ENCODE measurements around the gene KIF1C. TPM values are rescaled to one million over a fixed set of nuclear protein-coding genes. Genes with fewer than 3 reads are reported as not detected.

Gene KIF1C
- total RNA-seq, 2 experiments from 2014 or later: 35.5 to 37.3 TPM

- H3K36me3 Mint-ChIP-seq: peaks cover 17% of the 10 kb centered on the region
- no peak overlapping the region for H3K27ac Mint-ChIP-seq
- H3K9me3 Mint-ChIP-seq: no peaks in the 10 kb centered on the region
- POLR2A ChIA-PET: no interaction called here
- H3K4me1 Mint-ChIP-seq: peaks cover 7% of the 10 kb centered on the region
- ATAC-seq (ENCODE audit: low read depth) (no peak), DNase-seq (no peak)
- no peaks in the 10 kb centered on the region for H3K27me3 Mint-ChIP-seq
- H3K4me3 Mint-ChIP-seq: no peak overlapping the region
Measured at GRCh38 chr17:4959261-4959965, 38.3 kb upstream of the KIF1C start.

DNA sequence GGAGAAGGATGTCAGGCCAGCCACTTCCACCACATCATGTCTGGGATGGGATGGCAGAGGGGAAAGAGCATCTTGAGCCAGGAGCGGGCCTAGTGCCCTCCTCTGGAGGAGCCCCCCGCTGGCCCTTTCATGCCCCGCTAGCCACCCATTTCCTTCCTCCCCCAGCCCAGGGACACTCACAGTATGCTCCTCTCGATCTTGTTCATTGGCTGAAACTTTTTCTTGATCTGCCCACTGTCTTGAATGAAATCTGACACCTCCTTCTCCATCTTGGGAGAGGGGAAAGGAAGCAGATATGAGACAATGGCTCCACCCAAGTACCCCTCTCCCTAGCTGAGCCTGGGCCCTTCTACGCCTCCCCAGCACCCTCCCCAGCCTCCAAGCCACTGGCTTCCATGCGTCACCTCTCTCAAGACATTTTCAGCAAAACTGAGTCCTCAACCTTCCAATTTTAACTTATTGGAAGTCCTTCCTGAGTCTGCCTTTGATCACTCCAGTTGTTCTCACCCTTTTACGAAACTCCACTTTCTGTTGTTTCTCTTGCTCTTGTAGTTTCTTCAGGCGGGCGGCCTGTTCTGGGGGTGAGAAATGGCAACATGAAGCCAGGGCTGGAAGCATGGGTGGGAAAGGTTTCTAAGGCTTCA lies 37.3 kb upstream of the KIF1C start:
- ATAC-seq (ENCODE audit: low read depth) (no peak), DNase-seq (no peak)
- POLR2A ChIA-PET: interaction anchor here (1.8 kb wide), 1 partner anchor 21 kb away, joined by 4 read pairs; the partner anchor contains the start of genes RNF167 and SLC25A11
- Mint-ChIP-seq H3K4me3 (no peak overlapping the region), H3K4me1 (peaks cover 9% of the 10 kb centered on the region), H3K9me3 (no peaks in the 10 kb centered on the region), H3K36me3 (peaks cover 22% of the 10 kb centered on the region), H3K27me3 (no peaks in the 10 kb centered on the region), H3K27ac (no peak overlapping the region)

GRCh38 chr17:4965311-4965986 lies 32.3 kb upstream of the KIF1C start:
- peaks cover 11% of the 10 kb centered on the region for H3K4me1 Mint-ChIP-seq
- no peak for DNase-seq

GRCh38 chr17:4966844-4967538 lies 30.8 kb upstream of the KIF1C start:
- Mint-ChIP-seq H3K4me3 (no peak overlapping the region), H3K27ac (no peak overlapping the region), H3K27me3 (no peaks in the 10 kb centered on the region), H3K4me1 (peaks cover 17% of the 10 kb centered on the region), H3K36me3 (peaks cover 17% of the 10 kb centered on the region), H3K9me3 (no peaks in the 10 kb centered on the region)
- peak; percentile 76 for DNase-seq
- POLR2A ChIA-PET: interaction anchor here (0.8 to 9.3 kb wide), 15 partner anchors 10 to 112 kb away, joined by 3 to 441 read pairs (median 5); partner anchors contain the start of genes C17orf107, CAMTA2, CHRNE and ENO3
- ATAC-seq (ENCODE audit: low read depth): peak; percentile 91

More at GRCh38 chr17:4965311-4965986, 32.3 kb upstream of the KIF1C start:
- Mint-ChIP-seq H3K27me3 (no peaks in the 10 kb centered on the region), H3K36me3 (peaks cover 13% of the 10 kb centered on the region), H3K9me3 (no peaks in the 10 kb centered on the region), H3K27ac (peak overlapping the region; percentile 55), H3K4me3 (peak overlapping the region; percentile 20)
- ATAC-seq (ENCODE audit: low read depth): no peak
- POLR2A ChIA-PET: interaction anchor here (0.5 to 9.3 kb wide), 3 partner anchors 8 to 822 kb away, joined by 6 to 441 read pairs (median 17); partner anchors contain the start of genes CYB5D2, ENO3, PFN1 and RNF167

- H3K27ac Mint-ChIP-seq: no peak within 1 kb of the TSS
- H3K36me3 Mint-ChIP-seq: peaks cover 17% of the 10 kb centered on the region
- H3K4me1 Mint-ChIP-seq: peaks cover 17% of the 10 kb centered on the region
- DNase-seq: peak; percentile 96
- POLR2A ChIA-PET: interaction anchor here (0.8 to 9.3 kb wide), 17 partner anchors 11 to 257 kb away, joined by 3 to 441 read pairs (median 4); partner anchors contain the start of genes ARRB2, C17orf107, CAMTA2 and CHRNE
- ATAC-seq (ENCODE audit: low read depth): peak; percentile 62
- no peak within 1 kb of the TSS for H3K4me3 Mint-ChIP-seq
- no peaks in the 10 kb centered on the region for H3K27me3 Mint-ChIP-seq
- H3K9me3 Mint-ChIP-seq: no peaks in the 10 kb centered on the region
Measured at GRCh38 chr17:4967539-4968485, 29.9 kb upstream of the KIF1C start, which contains the start of gene SPAG7. TSS of gene SPAG7 (minus strand) at chr17:4967817. CDS start at chr17:4967804, 13 bp downstream.

DNA sequence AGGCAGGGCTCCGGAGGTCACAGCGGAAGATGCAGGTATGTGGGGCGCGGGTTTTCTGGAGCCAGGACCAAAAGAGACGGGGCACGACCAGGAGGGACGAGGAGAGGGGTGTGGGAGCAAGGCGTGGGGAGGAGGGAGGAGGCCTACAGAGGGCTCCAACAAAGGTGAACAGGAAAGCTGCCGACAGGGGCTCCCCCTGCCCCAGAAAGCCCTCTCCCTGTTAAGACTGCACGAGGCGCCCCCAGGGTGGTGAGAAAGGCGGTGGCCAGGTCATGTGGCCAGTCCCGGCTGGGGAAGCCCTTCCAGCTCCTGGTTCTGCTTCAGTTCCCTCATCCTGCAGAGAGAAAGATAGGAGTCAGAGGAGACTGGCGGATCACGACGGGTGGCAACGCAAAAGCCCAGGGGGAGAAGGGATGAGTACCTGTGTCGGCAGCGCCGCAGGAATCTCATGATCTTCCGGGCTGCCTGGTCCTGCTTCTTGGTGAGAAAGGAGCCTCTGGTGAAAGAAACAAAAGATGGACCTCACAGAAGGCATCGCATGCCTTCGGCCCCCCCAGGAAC lies 29.2 kb upstream of the KIF1C start:
- no peak overlapping the region for H3K27ac Mint-ChIP-seq
- no peaks in the 10 kb centered on the region for H3K9me3 Mint-ChIP-seq
- peaks cover 20% of the 10 kb centered on the region for H3K36me3 Mint-ChIP-seq
- ATAC-seq (ENCODE audit: low read depth) (no peak), DNase-seq (no peak)
- H3K4me3 Mint-ChIP-seq: no peak overlapping the region
- no peaks in the 10 kb centered on the region for H3K27me3 Mint-ChIP-seq
- peaks cover 17% of the 10 kb centered on the region for H3K4me1 Mint-ChIP-seq
- POLR2A ChIA-PET: interaction anchor here (0.5 to 9.3 kb wide), 9 partner anchors 12 to 258 kb away, joined by 3 to 441 read pairs (median 7); partner anchors contain the start of genes ARRB2, CAMTA2, ENO3 and INCA1

- Mint-ChIP-seq H3K4me3 (no peak overlapping the region), H3K27me3 (no peaks in the 10 kb centered on the region), H3K4me1 (peaks cover 22% of the 10 kb centered on the region), H3K9me3 (no peaks in the 10 kb centered on the region), H3K27ac (no peak overlapping the region), H3K36me3 (peaks cover 23% of the 10 kb centered on the region)
- no peak for ATAC-seq (ENCODE audit: low read depth)
- POLR2A ChIA-PET: interaction anchor here (0.5 to 9.3 kb wide), 5 partner anchors 10 to 259 kb away, joined by 3 to 441 read pairs (median 7); partner anchors contain the start of genes ARRB2, ENO3, PFN1 and RNF167
- peak; percentile 44 for DNase-seq
Measured at GRCh38 chr17:4969047-4969550, 28.7 kb upstream of the KIF1C start.

- Mint-ChIP-seq H3K9me3 (no peaks in the 10 kb centered on the region), H3K36me3 (peaks cover 23% of the 10 kb centered on the region), H3K4me1 (peaks cover 25% of the 10 kb centered on the region), H3K27me3 (no peaks in the 10 kb centered on the region), H3K27ac (no peak overlapping the region), H3K4me3 (no peak overlapping the region)
- no peak for DNase-seq
- POLR2A ChIA-PET: interaction anchor here (1.0 to 9.3 kb wide), 3 partner anchors 10 to 23 kb away, joined by 5 to 441 read pairs (median 15); partner anchors contain the start of genes ENO3, PFN1, RNF167 and SLC25A11
- no peak for ATAC-seq (ENCODE audit: low read depth)
Measured at GRCh38 chr17:4969551-4970173, 28.1 kb upstream of the KIF1C start.

DNA sequence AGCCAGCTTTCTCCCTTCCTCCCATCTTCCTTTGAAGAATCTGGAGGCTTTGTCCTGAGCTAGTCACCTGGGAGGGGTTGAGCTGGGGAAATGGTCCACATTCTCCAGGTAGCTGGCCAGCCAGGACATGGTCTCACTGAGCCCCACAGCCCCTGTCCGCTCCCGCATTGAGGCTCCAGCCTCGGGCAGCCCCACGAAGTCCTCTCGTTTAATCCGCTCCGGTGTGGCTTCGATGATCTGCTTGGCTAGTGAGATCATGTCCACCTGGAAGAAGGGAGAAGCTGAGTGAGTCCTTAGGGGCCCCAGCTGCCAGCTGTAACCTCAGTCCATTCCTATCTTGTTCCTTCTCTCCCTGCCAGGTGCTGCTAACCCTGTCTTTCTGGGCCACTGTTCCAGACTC lies 27.5 kb upstream of the KIF1C start:
- Mint-ChIP-seq H3K27ac (peak overlapping the region; percentile 65), H3K4me3 (no peak overlapping the region), H3K36me3 (peaks cover 22% of the 10 kb centered on the region), H3K9me3 (no peaks in the 10 kb centered on the region), H3K27me3 (no peaks in the 10 kb centered on the region), H3K4me1 (peaks cover 24% of the 10 kb centered on the region)
- POLR2A ChIA-PET: interaction anchor here (1.6 to 9.3 kb wide), 3 partner anchors 9 to 71 kb away, joined by 4 to 441 read pairs (median 15); partner anchors contain the start of genes C17orf107, ENO3, PFN1 and RNF167
- ATAC-seq (ENCODE audit: low read depth): no peak
- DNase-seq: no peak

DNA sequence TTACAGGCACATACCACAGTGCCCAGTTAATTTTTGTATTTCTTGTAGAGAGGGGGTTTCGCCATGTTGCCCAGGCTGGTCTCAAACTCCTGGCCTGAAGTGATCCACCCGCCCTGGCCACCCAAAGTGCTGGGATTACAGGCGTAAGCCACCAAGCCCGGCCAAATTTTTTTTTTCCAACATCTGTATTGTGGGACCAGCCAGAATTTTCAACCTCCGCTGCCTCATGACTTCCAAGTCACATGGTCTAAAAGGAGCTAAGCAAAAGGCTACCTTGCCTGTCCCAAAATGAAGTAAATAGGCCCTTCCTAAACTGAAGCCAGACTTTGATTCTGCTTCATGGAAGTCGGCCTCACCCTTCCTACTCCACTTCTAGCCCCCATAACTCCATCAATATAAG lies 25.9 kb upstream of the KIF1C start:
- Mint-ChIP-seq H3K27ac (no peak overlapping the region), H3K4me3 (no peak overlapping the region), H3K36me3 (peaks cover 19% of the 10 kb centered on the region), H3K27me3 (no peaks in the 10 kb centered on the region), H3K9me3 (no peaks in the 10 kb centered on the region), H3K4me1 (peaks cover 14% of the 10 kb centered on the region)
- POLR2A ChIA-PET: interaction anchor here (1.6 to 9.3 kb wide), 3 partner anchors 8 to 73 kb away, joined by 4 to 441 read pairs (median 15); partner anchors contain the start of genes C17orf107, ENO3, PFN1 and RNF167
- ATAC-seq (ENCODE audit: low read depth): no peak
- DNase-seq: no peak

DNA sequence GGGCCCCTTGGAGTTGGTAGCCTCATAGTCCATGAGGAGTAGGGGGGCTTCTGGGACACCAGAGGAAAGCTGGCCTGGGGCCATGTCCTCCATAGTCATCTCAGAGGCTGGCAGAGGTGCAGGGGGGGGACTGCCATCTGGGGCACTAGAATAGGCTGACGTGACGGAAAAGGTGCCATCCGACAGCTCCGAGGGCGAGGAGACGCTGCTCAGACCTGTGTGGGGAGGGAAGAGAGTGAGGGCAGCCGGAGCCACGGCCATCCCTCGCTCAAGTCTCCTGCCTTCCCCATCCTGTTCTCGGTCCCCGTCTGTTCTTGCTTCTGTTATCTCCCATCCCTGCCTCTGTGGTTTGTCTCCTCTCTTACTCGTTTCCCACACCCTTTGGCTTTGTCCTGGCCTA lies 25.4 kb upstream of the KIF1C start:
- H3K4me1 Mint-ChIP-seq: peaks cover 14% of the 10 kb centered on the region
- no peak overlapping the region for H3K27ac Mint-ChIP-seq
- no peak for ATAC-seq (ENCODE audit: low read depth)
- no peak overlapping the region for H3K4me3 Mint-ChIP-seq
- POLR2A ChIA-PET: interaction anchor here (9.3 kb wide), 1 partner anchor 25 kb away, joined by 441 read pairs; the partner anchor contains the start of genes ENO3, PFN1, RNF167 and SLC25A11
- peaks cover 20% of the 10 kb centered on the region for H3K36me3 Mint-ChIP-seq
- DNase-seq: no peak
- H3K9me3 Mint-ChIP-seq: no peaks in the 10 kb centered on the region
- no peaks in the 10 kb centered on the region for H3K27me3 Mint-ChIP-seq
